Mesothelial cell of epicardium (in vitro differentiated cells): Measurements from ENCODE around the gene HSPA6. TPM values are rescaled to one million over a fixed set of nuclear protein-coding genes. Genes with fewer than 3 reads are reported as not detected.
A peak's percentile ranks its signal among the peaks of the same experiment; 100 is the strongest.
"Not testable (repeated sequence)": the region's sequence is repeated elsewhere in the genome, so short reads cannot be mapped to it uniquely, and the experiment has no call there.

Experiments used
- DNase-seq, 2 experiments: peaks; one replicate each; pipeline ENCODE4 v3.0.0; 2021; ENCODE audit warnings: low spot score in 2 of 2; ENCODE audit not compliant: unreplicated experiment in 2 of 2
- H3K27ac Mint-ChIP-seq: 2 replicates; pipeline ENCODE4 v1.8.0; 2021; ENCODE audit warnings: mixed read lengths
- H3K27me3 Mint-ChIP-seq: 2 replicates; pipeline ENCODE4 v1.8.0; 2021; ENCODE audit warnings: low read depth, mixed read lengths
- H3K36me3 Mint-ChIP-seq: 2 replicates; pipeline ENCODE4 v1.8.0; 2021; ENCODE audit warnings: mixed read lengths
- H3K4me1 Mint-ChIP-seq: 2 replicates; pipeline ENCODE4 v1.8.0; 2021; ENCODE audit warnings: mixed read lengths
- H3K4me3 Mint-ChIP-seq: 2 replicates; pipeline ENCODE4 v1.8.0; 2021; ENCODE audit warnings: mild to moderate bottlenecking, moderate library complexity, mixed read lengths
- H3K9me3 Mint-ChIP-seq: 2 replicates; pipeline ENCODE4 v1.8.0; 2021; ENCODE audit warnings: mixed read lengths
- total RNA-seq: library from RNA; stranded (reverse); gene quantifications from 3 replicates; pipeline ENCODE4 v1.2.1, GENCODE V29; 2021
- TF ChIP-seq, protein P1 (sequence below): fragments of 200-600 bp; sonication (generic); IDR thresholded peaks from one replicate; pipeline ENCODE4 v1.5.0; 2021; ENCODE audit warnings: antibody characterized with exemption; ENCODE audit not compliant: unreplicated experiment

Gene HSPA6
- 0.13 to 0.38 TPM (median 0.25 TPM) in 3 replicates for total RNA-seq

DNA sequence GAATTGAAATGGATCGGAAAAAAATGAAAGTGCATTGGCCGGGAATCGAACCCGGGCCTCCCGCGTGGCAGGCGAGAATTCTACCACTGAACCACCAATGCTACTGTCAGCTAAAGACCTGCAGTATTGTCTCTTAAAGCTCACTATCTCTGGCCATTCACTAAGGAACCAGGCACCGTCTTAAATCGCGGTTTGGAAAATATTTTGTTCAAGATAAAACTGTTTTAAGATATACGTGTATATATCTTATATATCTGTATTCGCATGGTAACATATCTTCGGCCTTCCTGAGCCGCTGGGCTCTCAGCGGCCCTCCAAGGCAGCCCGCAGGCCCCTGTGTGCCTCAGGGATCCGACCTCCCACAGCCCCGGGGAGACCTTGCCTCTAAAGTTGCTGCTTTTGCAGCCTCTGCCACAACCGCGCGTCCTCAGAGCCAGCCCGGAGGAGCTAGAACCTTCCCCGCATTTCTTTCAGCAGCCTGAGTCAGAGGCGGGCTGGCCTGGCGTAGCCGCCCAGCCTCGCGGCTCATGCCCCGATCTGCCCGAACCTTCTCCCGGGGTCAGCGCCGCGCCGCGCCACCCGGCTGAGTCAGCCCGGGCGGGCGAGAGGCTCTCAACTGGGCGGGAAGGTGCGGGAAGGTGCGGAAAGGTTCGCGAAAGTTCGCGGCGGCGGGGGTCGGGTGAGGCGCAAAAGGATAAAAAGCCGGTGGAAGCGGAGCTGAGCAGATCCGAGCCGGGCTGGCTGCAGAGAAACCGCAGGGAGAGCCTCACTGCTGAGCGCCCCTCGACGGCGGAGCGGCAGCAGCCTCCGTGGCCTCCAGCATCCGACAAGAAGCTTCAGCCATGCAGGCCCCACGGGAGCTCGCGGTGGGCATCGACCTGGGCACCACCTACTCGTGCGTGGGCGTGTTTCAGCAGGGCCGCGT is at the start of gene HSPA6:
Gene HSPA6, plus strand, starts transcription at position 724 of the 925 bp plus-strand sequence. Its CDS starts 119 bp downstream, at position 843.
- not testable (repeated sequence) for H3K36me3 Mint-ChIP-seq, H3K9me3 Mint-ChIP-seq, H3K4me1 Mint-ChIP-seq
- peak; percentile 49 to 84 for DNase-seq
- H3K27ac Mint-ChIP-seq: peak within 1 kb of the TSS; percentile 94
- H3K27me3 Mint-ChIP-seq: peaks cover 77% of the 10 kb centered on the region
- H3K4me3 Mint-ChIP-seq: peak within 1 kb of the TSS; percentile 85

DNA sequence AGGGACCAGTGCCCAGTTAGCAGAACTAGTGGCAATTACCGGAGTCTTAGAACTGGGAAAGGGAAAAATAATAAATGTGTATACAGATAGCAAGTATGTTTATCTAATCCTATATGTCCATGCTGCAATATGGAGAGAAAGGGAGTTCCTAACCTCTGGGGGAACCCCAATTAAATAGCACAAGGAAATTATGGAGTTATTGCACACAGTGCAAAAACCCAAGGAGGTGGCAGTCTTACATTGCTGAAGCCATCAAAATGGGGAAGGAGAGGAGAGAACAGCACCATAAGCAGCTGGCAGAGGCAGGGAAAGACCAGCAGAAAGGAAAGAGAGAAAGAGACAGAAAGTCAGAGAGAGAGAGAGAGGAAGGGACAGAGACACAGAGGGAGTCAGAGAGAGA is 46.6 kb upstream of the HSPA6 start:
- H3K4me3 Mint-ChIP-seq, DNase-seq, H3K27ac Mint-ChIP-seq, H3K9me3 Mint-ChIP-seq, H3K36me3 Mint-ChIP-seq, H3K4me1 Mint-ChIP-seq: not testable (repeated sequence)
- peaks cover 59% of the 10 kb centered on the region for H3K27me3 Mint-ChIP-seq

DNA sequence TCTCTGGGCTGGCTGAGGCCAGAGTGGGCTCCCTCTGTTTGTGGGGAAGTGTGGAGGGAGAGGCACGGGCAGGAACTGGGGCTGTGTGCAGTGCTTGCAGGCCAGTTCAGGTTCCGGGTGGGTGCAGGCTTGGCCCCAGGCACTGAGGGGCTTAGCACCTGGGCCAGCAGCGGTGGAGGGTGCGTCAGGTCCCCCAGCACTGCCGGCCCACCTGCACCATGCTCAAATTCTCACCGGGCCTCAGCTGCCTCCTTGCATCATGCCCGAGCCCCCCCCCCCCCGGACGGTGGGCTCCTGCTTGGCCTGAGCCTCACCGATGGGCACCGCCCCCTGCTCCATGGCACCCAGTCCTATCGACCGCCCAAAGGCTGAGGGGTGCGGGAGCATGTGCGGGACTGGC is 45.4 kb upstream of the HSPA6 start:
- peaks cover 3% of the 10 kb centered on the region for H3K9me3 Mint-ChIP-seq
- H3K36me3 Mint-ChIP-seq: no peaks in the 10 kb centered on the region
- no peak overlapping the region for H3K27ac Mint-ChIP-seq
- H3K4me3 Mint-ChIP-seq: no peak overlapping the region
- H3K4me1 Mint-ChIP-seq: no peaks in the 10 kb centered on the region
- TF ChIP-seq, protein P1, sequence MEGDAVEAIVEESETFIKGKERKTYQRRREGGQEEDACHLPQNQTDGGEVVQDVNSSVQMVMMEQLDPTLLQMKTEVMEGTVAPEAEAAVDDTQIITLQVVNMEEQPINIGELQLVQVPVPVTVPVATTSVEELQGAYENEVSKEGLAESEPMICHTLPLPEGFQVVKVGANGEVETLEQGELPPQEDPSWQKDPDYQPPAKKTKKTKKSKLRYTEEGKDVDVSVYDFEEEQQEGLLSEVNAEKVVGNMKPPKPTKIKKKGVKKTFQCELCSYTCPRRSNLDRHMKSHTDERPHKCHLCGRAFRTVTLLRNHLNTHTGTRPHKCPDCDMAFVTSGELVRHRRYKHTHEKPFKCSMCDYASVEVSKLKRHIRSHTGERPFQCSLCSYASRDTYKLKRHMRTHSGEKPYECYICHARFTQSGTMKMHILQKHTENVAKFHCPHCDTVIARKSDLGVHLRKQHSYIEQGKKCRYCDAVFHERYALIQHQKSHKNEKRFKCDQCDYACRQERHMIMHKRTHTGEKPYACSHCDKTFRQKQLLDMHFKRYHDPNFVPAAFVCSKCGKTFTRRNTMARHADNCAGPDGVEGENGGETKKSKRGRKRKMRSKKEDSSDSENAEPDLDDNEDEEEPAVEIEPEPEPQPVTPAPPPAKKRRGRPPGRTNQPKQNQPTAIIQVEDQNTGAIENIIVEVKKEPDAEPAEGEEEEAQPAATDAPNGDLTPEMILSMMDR: no peak
- no peak for DNase-seq
- peaks cover 47% of the 10 kb centered on the region for H3K27me3 Mint-ChIP-seq

DNA sequence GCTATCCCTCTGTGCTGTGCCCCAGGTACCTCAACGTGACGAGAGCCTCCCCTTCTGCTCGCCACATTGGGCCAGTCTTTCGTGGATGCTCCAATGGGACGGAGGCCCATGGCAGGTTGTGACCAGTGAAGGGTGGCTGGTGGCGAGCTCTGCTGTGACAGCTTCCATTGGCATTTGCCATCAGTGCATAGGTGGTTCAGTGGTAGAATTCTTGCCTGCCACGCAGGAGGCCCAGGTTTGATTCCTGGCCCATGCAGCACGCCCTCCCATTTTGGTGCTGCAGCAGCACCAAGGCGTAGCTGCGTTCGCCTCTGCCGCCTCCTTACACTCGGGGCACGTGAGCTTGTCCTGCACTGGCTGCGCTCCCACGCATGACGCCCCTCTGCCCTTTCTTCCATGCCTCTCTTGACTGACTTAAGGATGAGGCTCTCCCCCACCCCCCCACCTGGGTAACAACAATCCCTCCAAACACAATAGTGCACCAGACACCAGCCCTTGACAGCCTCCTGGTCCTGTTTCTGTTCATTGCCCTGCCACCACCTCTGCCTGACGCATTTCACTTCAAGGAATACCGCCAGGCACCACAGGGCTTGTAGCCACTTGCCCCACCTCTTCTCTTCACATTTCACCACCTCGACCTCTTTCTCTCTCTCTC is 43.8 kb upstream of the HSPA6 start:
- Mint-ChIP-seq H3K36me3 (no peaks in the 10 kb centered on the region), H3K9me3 (peaks cover 3% of the 10 kb centered on the region), H3K4me1 (no peaks in the 10 kb centered on the region), H3K4me3 (no peak overlapping the region), H3K27ac (no peak overlapping the region), H3K27me3 (peaks cover 41% of the 10 kb centered on the region)
- DNase-seq: no peak
- TF ChIP-seq, protein P1: no peak

DNA sequence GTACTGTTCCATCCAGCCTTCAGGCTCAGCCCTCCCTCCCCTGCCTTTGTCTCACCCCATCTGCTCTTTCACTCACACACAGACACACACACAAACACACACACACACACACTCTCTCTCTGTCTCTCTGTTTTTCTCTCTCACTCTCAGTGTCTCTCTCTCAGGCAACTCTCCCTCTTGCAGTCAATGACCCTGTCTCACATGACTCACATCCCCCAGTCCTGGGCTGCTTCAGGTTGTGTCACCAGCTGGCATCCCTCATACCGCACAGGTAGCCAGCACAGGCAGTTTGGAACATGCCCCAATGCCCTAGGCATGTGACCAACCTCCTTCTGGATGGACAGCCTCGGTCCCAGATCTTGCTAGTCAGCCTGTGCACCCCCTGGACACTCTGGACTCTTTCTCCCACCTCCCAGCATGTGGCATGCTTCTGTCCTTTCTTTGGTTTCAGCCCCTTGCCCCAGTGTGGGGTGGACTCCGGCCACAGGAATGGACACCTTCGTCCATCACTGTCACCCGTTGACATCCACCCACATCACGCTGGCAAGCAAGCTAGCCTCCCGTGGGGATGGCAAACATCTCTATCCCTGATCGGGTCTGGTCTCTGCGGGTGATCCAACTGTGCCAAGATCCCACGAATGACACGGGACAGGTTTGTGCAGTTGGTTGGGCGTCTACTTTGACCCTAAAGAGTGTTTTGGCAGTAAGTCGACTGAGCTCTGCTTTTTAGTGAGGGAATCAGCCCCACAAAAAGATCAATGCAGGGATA is 42.5 kb upstream of the HSPA6 start:
- Mint-ChIP-seq H3K9me3 (peaks cover 3% of the 10 kb centered on the region), H3K27ac (no peak overlapping the region), H3K4me3 (no peak overlapping the region), H3K27me3 (peaks cover 41% of the 10 kb centered on the region), H3K36me3 (no peaks in the 10 kb centered on the region), H3K4me1 (no peaks in the 10 kb centered on the region)
- DNase-seq: no peak
- TF ChIP-seq, protein P1: no peak

DNA sequence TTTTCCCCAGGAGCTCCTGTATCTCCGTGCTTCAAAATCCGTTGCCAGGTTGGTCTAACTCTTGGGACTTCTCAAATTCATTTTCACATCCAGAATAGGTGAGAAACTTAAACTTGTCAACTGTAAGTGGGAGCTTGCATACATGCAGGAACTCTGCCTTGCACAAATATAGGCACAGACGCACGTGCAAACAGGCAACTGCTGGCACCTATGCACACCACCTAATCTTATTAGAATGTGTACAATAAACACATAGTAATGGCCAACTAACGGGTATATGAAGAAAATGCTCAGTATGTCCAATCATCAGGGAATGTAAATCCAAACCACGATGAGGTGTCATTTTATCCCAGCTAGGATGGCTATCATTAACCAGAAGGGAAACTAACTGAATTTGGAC is 41.7 kb upstream of the HSPA6 start:
- DNase-seq: no peak
- Mint-ChIP-seq H3K9me3 (peaks cover 3% of the 10 kb centered on the region), H3K4me1 (no peaks in the 10 kb centered on the region), H3K27me3 (peaks cover 41% of the 10 kb centered on the region), H3K4me3 (no peak overlapping the region), H3K27ac (no peak overlapping the region), H3K36me3 (no peaks in the 10 kb centered on the region)
- TF ChIP-seq, protein P1: no peak
